Measurements from ENCODE around the gene ACOT12. TPM values are rescaled to one million over a fixed set of nuclear protein-coding genes. Genes with fewer than 3 reads are reported as not detected.
A peak's percentile ranks its signal among the peaks of the same experiment; 100 is the strongest.

ACOT12 gene
- total and polyA plus RNA-seq, 2 donors (not counting 1 experiment from before 2014, with no cell fraction given) = 2.0 to 4.3 TPM

DNA sequence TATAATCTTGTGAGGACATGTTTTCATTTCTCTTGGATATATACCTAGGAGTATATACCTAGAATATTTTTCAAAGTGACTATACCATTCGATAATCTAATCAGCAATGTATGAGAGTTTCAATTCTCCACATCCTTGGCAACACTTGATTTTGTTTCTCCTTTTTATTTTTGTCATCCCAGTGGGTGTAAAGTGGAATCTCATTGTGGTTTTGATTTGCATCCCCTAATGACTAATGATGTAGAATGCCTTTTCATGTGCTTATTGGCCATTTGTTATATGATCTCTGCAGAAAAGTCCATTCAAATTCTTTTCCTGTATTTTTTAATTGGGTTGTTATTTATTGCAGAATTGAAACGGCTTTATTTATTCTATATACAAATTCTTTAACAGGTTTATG lies 77.4 kb downstream of the ACOT12 start:
- DNase-seq (ENCODE audit: low read depth in 2 of 2) = peak in 1 of 2 donors; percentile 64
- no peaks in the 10 kb centered on the region for H3K9me3 ChIP-seq (ENCODE audit: control insufficient read depth, insufficient read depth, low read depth, low read length)
- TF ChIP-seq EZH2 (IDR thresholded peaks at IDR 0.05; ENCODE audit: low read length, missing control alignments) = no peak
- TF ChIP-seq, protein P1, sequence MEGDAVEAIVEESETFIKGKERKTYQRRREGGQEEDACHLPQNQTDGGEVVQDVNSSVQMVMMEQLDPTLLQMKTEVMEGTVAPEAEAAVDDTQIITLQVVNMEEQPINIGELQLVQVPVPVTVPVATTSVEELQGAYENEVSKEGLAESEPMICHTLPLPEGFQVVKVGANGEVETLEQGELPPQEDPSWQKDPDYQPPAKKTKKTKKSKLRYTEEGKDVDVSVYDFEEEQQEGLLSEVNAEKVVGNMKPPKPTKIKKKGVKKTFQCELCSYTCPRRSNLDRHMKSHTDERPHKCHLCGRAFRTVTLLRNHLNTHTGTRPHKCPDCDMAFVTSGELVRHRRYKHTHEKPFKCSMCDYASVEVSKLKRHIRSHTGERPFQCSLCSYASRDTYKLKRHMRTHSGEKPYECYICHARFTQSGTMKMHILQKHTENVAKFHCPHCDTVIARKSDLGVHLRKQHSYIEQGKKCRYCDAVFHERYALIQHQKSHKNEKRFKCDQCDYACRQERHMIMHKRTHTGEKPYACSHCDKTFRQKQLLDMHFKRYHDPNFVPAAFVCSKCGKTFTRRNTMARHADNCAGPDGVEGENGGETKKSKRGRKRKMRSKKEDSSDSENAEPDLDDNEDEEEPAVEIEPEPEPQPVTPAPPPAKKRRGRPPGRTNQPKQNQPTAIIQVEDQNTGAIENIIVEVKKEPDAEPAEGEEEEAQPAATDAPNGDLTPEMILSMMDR (conservative IDR thresholded peaks at IDR 0.05 in 1 of 2, IDR thresholded peaks at IDR 0.05 in 1 of 2; ENCODE audit: low read depth in 1 of 2, low read length in 2 of 2) = no peak

GRCh38 chr5:81315830-81316229 lies 78.1 kb downstream of the ACOT12 start:
- TF ChIP-seq, protein P1 (conservative IDR thresholded peaks at IDR 0.05 in 1 of 2, IDR thresholded peaks at IDR 0.05 in 1 of 2; ENCODE audit: low read depth in 1 of 2, low read length in 2 of 2) = no peak
- no peak for TF ChIP-seq EZH2 (IDR thresholded peaks at IDR 0.05; ENCODE audit: low read length, missing control alignments)
- H3K4me3 ChIP-seq (replicated peaks in 1 of 4; ENCODE audit: control extremely low read depth in 1 of 4, insufficient read depth in 1 of 4, low read depth in 3 of 4, low read length in 4 of 4) = no peak overlapping the region
- H3K36me3 ChIP-seq (ENCODE audit: control insufficient read depth, insufficient read depth, low read length) = peaks cover 3% of the 10 kb centered on the region
- H3K4me2 ChIP-seq (ENCODE audit: extremely low read depth, insufficient read depth, low read length) = no peak overlapping the region
- no peaks in the 10 kb centered on the region for H3K79me2 ChIP-seq (ENCODE audit: control insufficient read depth, insufficient read depth, low read length)
- H3K9ac ChIP-seq (ENCODE audit: insufficient read depth, low read length) = no peak overlapping the region
- DNase-seq (ENCODE audit: low read depth in 2 of 2) = no peak
- peaks cover 2% of the 10 kb centered on the region for H3K4me1 ChIP-seq (ENCODE audit: control insufficient read depth, extremely low read depth, insufficient read depth, low read length)
- H2AFZ ChIP-seq (ENCODE audit: low read length) = no peak overlapping the region
- no peaks in the 10 kb centered on the region for H3K27me3 ChIP-seq (ENCODE audit: control insufficient read depth, insufficient read depth, low read length)
- peak overlapping the region; percentile 39 for H3K27ac ChIP-seq (ENCODE audit: insufficient read depth, low read length)
- H4K20me1 ChIP-seq (ENCODE audit: control insufficient read depth, extremely low read depth, insufficient read depth, low read length) = no peaks in the 10 kb centered on the region
- H3K9me3 ChIP-seq (ENCODE audit: control insufficient read depth, insufficient read depth, low read depth, low read length) = no peaks in the 10 kb centered on the region

More for the DNA sequence above, 77.4 kb downstream of the ACOT12 start:
- Histone ChIP-seq H3K79me2 (ENCODE audit: control insufficient read depth, insufficient read depth, low read length) (no peaks in the 10 kb centered on the region), H2AFZ (ENCODE audit: low read length) (no peak overlapping the region), H3K9ac (ENCODE audit: insufficient read depth, low read length) (no peak overlapping the region), H3K27ac (ENCODE audit: insufficient read depth, low read length) (no peak overlapping the region), H3K36me3 (ENCODE audit: control insufficient read depth, insufficient read depth, low read length) (peaks cover 3% of the 10 kb centered on the region), H3K27me3 (ENCODE audit: control insufficient read depth, insufficient read depth, low read length) (no peaks in the 10 kb centered on the region), H3K4me3 (replicated peaks in 1 of 4; ENCODE audit: control extremely low read depth in 1 of 4, insufficient read depth in 1 of 4, low read depth in 3 of 4, low read length in 4 of 4) (no peak overlapping the region), H4K20me1 (ENCODE audit: control insufficient read depth, extremely low read depth, insufficient read depth, low read length) (no peaks in the 10 kb centered on the region), H3K4me2 (ENCODE audit: extremely low read depth, insufficient read depth, low read length) (no peak overlapping the region), H3K4me1 (ENCODE audit: control insufficient read depth, extremely low read depth, insufficient read depth, low read length) (peaks cover 2% of the 10 kb centered on the region)

DNA sequence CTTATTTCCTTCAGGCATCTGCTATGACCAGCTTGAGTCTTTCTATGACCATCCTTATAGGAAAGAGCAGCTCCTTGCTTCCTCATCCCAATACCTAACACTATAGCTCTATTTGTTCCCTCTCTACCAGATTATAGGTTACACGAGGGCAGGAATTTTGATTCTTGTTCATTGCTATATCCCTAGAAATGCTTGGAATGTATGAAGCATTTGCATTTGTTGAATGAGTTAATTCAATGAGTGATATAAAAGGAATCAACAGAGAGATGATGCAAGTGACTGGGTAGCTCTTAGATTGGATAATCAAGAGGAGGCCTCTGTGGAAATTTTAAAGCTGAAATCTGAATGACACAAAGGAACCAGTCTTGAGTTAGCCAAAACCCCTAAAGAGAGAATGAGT lies 78.6 kb downstream of the ACOT12 start:
- H3K27ac ChIP-seq (ENCODE audit: insufficient read depth, low read length) = peak overlapping the region; percentile 44
- TF ChIP-seq EZH2 (IDR thresholded peaks at IDR 0.05; ENCODE audit: low read length, missing control alignments) = no peak
- TF ChIP-seq, protein P1 (conservative IDR thresholded peaks at IDR 0.05 in 1 of 2, IDR thresholded peaks at IDR 0.05 in 1 of 2; ENCODE audit: low read depth in 1 of 2, low read length in 2 of 2) = no peak
- H3K4me3 ChIP-seq (replicated peaks in 1 of 4; ENCODE audit: control extremely low read depth in 1 of 4, insufficient read depth in 1 of 4, low read depth in 3 of 4, low read length in 4 of 4) = no peak overlapping the region
- H3K9ac ChIP-seq (ENCODE audit: insufficient read depth, low read length) = no peak overlapping the region
- H3K36me3 ChIP-seq (ENCODE audit: control insufficient read depth, insufficient read depth, low read length) = peaks cover 3% of the 10 kb centered on the region
- no peaks in the 10 kb centered on the region for H3K27me3 ChIP-seq (ENCODE audit: control insufficient read depth, insufficient read depth, low read length)
- peak; percentile 42 to 81 for DNase-seq (ENCODE audit: low read depth in 2 of 2)
- no peaks in the 10 kb centered on the region for H3K9me3 ChIP-seq (ENCODE audit: control insufficient read depth, insufficient read depth, low read depth, low read length)
- no peak overlapping the region for H2AFZ ChIP-seq (ENCODE audit: low read length)
- no peak overlapping the region for H3K4me2 ChIP-seq (ENCODE audit: extremely low read depth, insufficient read depth, low read length)
- peaks cover 2% of the 10 kb centered on the region for H3K4me1 ChIP-seq (ENCODE audit: control insufficient read depth, extremely low read depth, insufficient read depth, low read length)
- no peaks in the 10 kb centered on the region for H3K79me2 ChIP-seq (ENCODE audit: control insufficient read depth, insufficient read depth, low read length)
- H4K20me1 ChIP-seq (ENCODE audit: control insufficient read depth, extremely low read depth, insufficient read depth, low read length) = no peaks in the 10 kb centered on the region

Data from fibroblast of lung (primary cell).